A673 (cell line): ENCODE measurements around the gene FITM1. TPM values are rescaled to one million over a fixed set of nuclear protein-coding genes. Genes with fewer than 3 reads are reported as not detected.
A peak's percentile ranks its signal among the peaks of the same experiment; 100 is the strongest.

Experiments used
- BruUV-seq: library from RNA; stranded (reverse); fragments of 400-500 nt; replicated peaks from 2 replicates; lab custom pipeline; 2021; lab: Mats Ljungman, UMichigan
- CTCF ChIA-PET: fragments of 300-600 bp; sonication (Branson Sonifier 250); formaldehyde crosslinking; loops from one replicate; lab custom pipeline; 2022; ENCODE audit warnings: antibody characterized with exemption; lab: Charles Lee
- POLR2A ChIA-PET: fragments of 300-600 bp; sonication (Branson Sonifier 250); formaldehyde crosslinking; loops from one replicate; lab custom pipeline; 2022; ENCODE audit warnings: antibody characterized with exemption; ENCODE audit not compliant: low non-redundant PET; lab: Charles Lee
- DNase-seq: peaks from one replicate; pipeline ENCODE4 v3.0.0-alpha.2; 2015; ENCODE audit warnings: low spot score
- H3K27ac ChIP-seq: fragments of 200-600 bp; sonication (generic); 2 replicates; pipeline ENCODE4 v1.5.1; 2016; ENCODE audit warnings: mixed run types, low read depth, mild to moderate bottlenecking, mixed read lengths, antibody characterized with exemption, low read length; ENCODE audit not compliant: poor library complexity, severe bottlenecking
- H3K27me3 ChIP-seq: fragments of 200-600 bp; sonication (generic); replicated peaks from 2 replicates; pipeline ENCODE4 v1.6.1; 2017; ENCODE audit warnings: mixed run types, low read depth, mild to moderate bottlenecking, mixed read lengths, antibody characterized with exemption, low read length; ENCODE audit not compliant: insufficient read depth, poor library complexity
- H3K36me3 ChIP-seq: fragments of 200-600 bp; sonication (generic); 2 replicates; pipeline ENCODE4 v1.6.1; 2016; ENCODE audit warnings: mixed run types, mild to moderate bottlenecking, mixed read lengths, antibody characterized with exemption, low read length; ENCODE audit not compliant: insufficient read depth, poor library complexity, severe bottlenecking
- H3K4me1 ChIP-seq: fragments of 200-600 bp; sonication (generic); 2 replicates; pipeline ENCODE4 v1.6.1; 2017; ENCODE audit warnings: mixed run types, mild to moderate bottlenecking, mixed read lengths, antibody characterized with exemption, low read length; ENCODE audit not compliant: insufficient read depth, poor library complexity, severe bottlenecking
- H3K4me3 ChIP-seq: fragments of 200-600 bp; sonication (generic); 2 replicates; pipeline ENCODE4 v1.5.1; 2016; ENCODE audit warnings: low read depth, mixed run types, mild to moderate bottlenecking, mixed read lengths, low read length; ENCODE audit not compliant: poor library complexity, severe bottlenecking
- H3K9me3 ChIP-seq: fragments of 200-600 bp; sonication (generic); 2 replicates; pipeline ENCODE4 v1.6.1; 2016; ENCODE audit warnings: mixed run types, low read depth, mild to moderate bottlenecking, mixed read lengths, antibody characterized with exemption, low read length; ENCODE audit not compliant: poor library complexity, severe bottlenecking
- CTCF ChIP-seq: fragments of 300-800, 200-600 bp; sonication (generic); conservative IDR thresholded peaks from 2 replicates; pipeline ENCODE4 v1.5.1; 2017; ENCODE audit warnings: low read depth, mild to moderate bottlenecking, antibody characterized with exemption, low read length, moderate library complexity, mixed read lengths
- EZH2 ChIP-seq: fragments of 200-600 bp; sonication (generic); IDR thresholded peaks from 2 replicates; pipeline ENCODE4 v1.6.1; 2017; ENCODE audit warnings: borderline replicate concordance, low read depth, mild to moderate bottlenecking, mixed read lengths, antibody characterized with exemption, low read length; ENCODE audit not compliant: poor library complexity, severe bottlenecking
- intact Hi-C: fragments of 100-400 bp; cut with micrococcal nuclease; formaldehyde crosslinking; loops from one replicate; pipeline ENCODE4 v1.10.0; 2022; ENCODE audit not compliant: unreplicated experiment
- total RNA-seq: library from RNA; stranded (reverse); gene quantifications from 2 replicates; pipeline ENCODE4 v1.2.3, GENCODE V29; 2021

FITM1 gene
- total RNA-seq, 1 experiment from 2014 or later: not detected

GRCh38 chr14:24164518-24164991 lies 34.1 kb downstream of the FITM1 start:
- Histone ChIP-seq H3K27me3 (no peaks in the 10 kb centered on the region), H3K4me3 (no peak overlapping the region), H3K9me3 (no peaks in the 10 kb centered on the region), H3K4me1 (peaks cover 8% of the 10 kb centered on the region), H3K27ac (no peak overlapping the region), H3K36me3 (peaks cover 18% of the 10 kb centered on the region)
- DNase-seq: no peak
- intact Hi-C loops: no loop called here
- TF ChIP-seq CTCF (no peak), EZH2 (no peak)
- CTCF ChIA-PET: no interaction called here
- BruUV-seq: no TSS peak
- POLR2A ChIA-PET: no interaction called here

GRCh38 chr14:24165785-24166184 lies 35.3 kb downstream of the FITM1 start:
- TF ChIP-seq EZH2 (no peak), CTCF (no peak)
- CTCF ChIA-PET: no interaction called here
- no peak overlapping the region for H3K27ac ChIP-seq
- no peak overlapping the region for H3K4me3 ChIP-seq
- intact Hi-C loops: no loop called here
- no peak for DNase-seq
- no peaks in the 10 kb centered on the region for H3K27me3 ChIP-seq
- H3K9me3 ChIP-seq: no peaks in the 10 kb centered on the region
- POLR2A ChIA-PET: no interaction called here
- BruUV-seq: no TSS peak
- peaks cover 12% of the 10 kb centered on the region for H3K36me3 ChIP-seq
- peaks cover 8% of the 10 kb centered on the region for H3K4me1 ChIP-seq

GRCh38 chr14:24167469-24168114 lies 37.1 kb downstream of the FITM1 start:
- POLR2A ChIA-PET: no interaction called here
- Histone ChIP-seq H3K36me3 (peaks cover 11% of the 10 kb centered on the region), H3K4me3 (no peak overlapping the region), H3K4me1 (no peaks in the 10 kb centered on the region), H3K9me3 (no peaks in the 10 kb centered on the region), H3K27me3 (no peaks in the 10 kb centered on the region), H3K27ac (peak overlapping the region; percentile 37)
- no peak for DNase-seq
- no peak for TF ChIP-seq CTCF
- no peak for TF ChIP-seq EZH2
- CTCF ChIA-PET: no interaction called here
- intact Hi-C loops: no loop called here
- BruUV-seq: no TSS peak
